K562 (cell line): Measurements from ENCODE around the gene DPY19L3. TPM values are rescaled to one million over a fixed set of nuclear protein-coding genes. Genes with fewer than 3 reads are reported as not detected.

Source experiments
- BCL6 ChIP-seq: fragments of 250-450 bp; sonication (Bioruptor Pico); IDR thresholded peaks from 2 replicates; pipeline ENCODE4 v1.4.0; 2020
- CHD4 ChIP-seq: fragments of 200-600 bp; sonication (generic); IDR thresholded peaks from 3 replicates; pipeline ENCODE4 v1.6.1; 2012; ENCODE audit warnings: low read depth, mild to moderate bottlenecking, mixed read lengths, low read length, inconsistent platforms; ENCODE audit not compliant: insufficient read depth, insufficient replicate concordance, poor library complexity, severe bottlenecking
- ESRRA ChIP-seq: fragments of 450-650 bp; IDR thresholded peaks from 2 replicates; pipeline ENCODE4 v1.6.1; 2014; ENCODE audit warnings: low read depth, mild to moderate bottlenecking, moderate library complexity, borderline replicate concordance
- NCOA4 ChIP-seq: fragments of 450-650 bp; IDR thresholded peaks from 2 replicates; pipeline ENCODE4 v1.6.1; 2018; ENCODE audit warnings: mild to moderate bottlenecking; ENCODE audit not compliant: partially characterized antibody
- SMAD4 ChIP-seq: fragments of 250-450 bp; sonication (Bioruptor Pico); conservative IDR thresholded peaks from 2 replicates; pipeline ENCODE4 v1.8.0; 2021; ENCODE audit warnings: inconsistent platforms, mild to moderate bottlenecking, moderate library complexity
- U2AF2 ChIP-seq: fragments of 200-400 bp; formaldehyde crosslinking; optimal IDR thresholded peaks from 2 replicates; pipeline ENCODE3; 2017; ENCODE audit warnings: low read depth, mild to moderate bottlenecking, low read length
- ZNF12 ChIP-seq: sonication (generic); formaldehyde crosslinking; IDR thresholded peaks from 2 replicates; pipeline ENCODE4 v1.4.0; 2020; ENCODE audit warnings: mild to moderate bottlenecking, missing genetic modification reagents
- polyA plus RNA-seq, 8 experiments: library from polyadenylated mRNA; depleted of rRNA in 4 of 8; stranded (reverse) in 5 of 8; unstranded in 3 of 8; fragments of >200 nt; fragmentation: Nextera tagmentation in 2 of 8; fragmentation: Illumina TruSeq in 1 of 8; extraction: Ambion mirVana in 2 of 8; extraction: Trizol in 1 of 8; gene quantifications; 2 replicates each; pipeline versions ENCODE4 v1.2.1 to v1.2.3, GENCODE V29; 2011 to 2014; ENCODE audit warnings: inconsistent platforms in 1 of 8, missing spikeins in 1 of 8
- total RNA-seq, 7 experiments: library from RNA; depleted of rRNA in 6 of 7; stranded (reverse); fragments of >200 nt in 6 of 7; fragmentation: Illumina TruSeq in 2 of 7; extraction: Trizol in 2 of 7; gene quantifications; 2 replicates each; pipeline versions ENCODE4 v1.2.1 to v1.2.3, GENCODE V29; 2011 to 2021; ENCODE audit warnings: low replicate concordance in 1 of 7
- TF ChIP-seq, protein P1 (sequence below): fragments of 450-650 bp; formaldehyde crosslinking; IDR thresholded peaks from 2 replicates; pipeline ENCODE4 v1.4.0; 2020; ENCODE audit warnings: mild to moderate bottlenecking, moderate library complexity
- TF ChIP-seq, protein P2 (sequence below): IDR thresholded peaks from 2 replicates; pipeline ENCODE4 v1.6.1; 2014; ENCODE audit warnings: antibody characterized with exemption
- TF ChIP-seq, protein P3 (sequence below), 2 experiments: fragments of 150-350 bp in 1 of 2; IDR thresholded peaks; 2 replicates each; pipeline ENCODE4 v1.6.1; 2012 to 2016; ENCODE audit warnings: low read depth in 2 of 2, low read length in 2 of 2, mild to moderate bottlenecking in 1 of 2, moderate library complexity in 1 of 2
- TF ChIP-seq, protein P4 (sequence below): fragments of 450-650 bp; IDR thresholded peaks from one replicate; pipeline ENCODE4 v1.6.1; 2018; ENCODE audit warnings: mild to moderate bottlenecking, moderate library complexity; ENCODE audit not compliant: partially characterized antibody

DPY19L3 gene
- total and polyA plus RNA-seq, 9 of the 15 experiments (the other 6 are each of a cell fraction or from before 2014, with no cell fraction given), result 4.7 to 39.2 (median 22.0) TPM

DNA sequence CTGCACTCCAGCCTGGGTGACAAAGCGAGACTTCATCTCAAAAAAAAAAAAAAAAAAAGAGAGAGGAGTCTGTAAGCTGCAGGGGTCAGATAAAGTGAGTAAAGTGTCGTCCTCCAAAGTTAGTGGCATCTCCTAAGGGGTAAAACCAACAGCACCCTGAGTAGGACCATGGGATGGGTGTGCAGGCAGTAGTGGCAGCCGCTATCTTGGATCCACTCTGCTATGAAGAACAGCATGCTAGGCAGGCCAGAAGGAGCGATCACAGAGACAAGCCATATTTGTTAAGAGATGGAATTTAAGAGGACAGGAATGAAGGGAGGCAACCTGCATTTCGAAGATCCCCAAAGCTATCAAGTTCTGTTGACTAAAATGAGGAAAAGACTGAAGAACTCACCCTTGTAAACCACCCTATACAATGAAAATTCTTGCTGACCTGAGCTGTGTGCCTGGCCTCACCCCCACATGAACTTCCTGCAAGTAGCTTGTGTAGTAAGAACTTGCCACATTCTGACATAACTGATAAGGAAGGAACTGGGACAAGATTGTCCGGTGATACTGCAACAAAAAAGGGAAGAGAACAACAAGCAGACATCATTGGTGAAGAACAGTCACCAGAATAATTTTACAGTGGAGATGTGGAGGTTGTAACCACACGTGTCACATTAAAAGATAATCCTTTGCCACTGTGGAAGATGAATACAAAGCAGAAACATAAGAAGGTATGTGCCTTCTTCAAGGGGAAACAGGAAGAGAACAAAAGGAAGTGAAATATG, 16.2 kb downstream of the DPY19L3 start (continued):
- TF ChIP-seq, protein P1, sequence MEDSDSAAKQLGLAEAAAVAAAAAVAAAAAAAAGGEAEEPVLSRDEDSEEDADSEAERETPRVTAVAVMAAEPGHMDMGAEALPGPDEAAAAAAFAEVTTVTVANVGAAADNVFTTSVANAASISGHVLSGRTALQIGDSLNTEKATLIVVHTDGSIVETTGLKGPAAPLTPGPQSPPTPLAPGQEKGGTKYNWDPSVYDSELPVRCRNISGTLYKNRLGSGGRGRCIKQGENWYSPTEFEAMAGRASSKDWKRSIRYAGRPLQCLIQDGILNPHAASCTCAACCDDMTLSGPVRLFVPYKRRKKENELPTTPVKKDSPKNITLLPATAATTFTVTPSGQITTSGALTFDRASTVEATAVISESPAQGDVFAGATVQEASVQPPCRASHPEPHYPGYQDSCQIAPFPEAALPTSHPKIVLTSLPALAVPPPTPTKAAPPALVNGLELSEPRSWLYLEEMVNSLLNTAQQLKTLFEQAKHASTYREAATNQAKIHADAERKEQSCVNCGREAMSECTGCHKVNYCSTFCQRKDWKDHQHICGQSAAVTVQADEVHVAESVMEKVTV (CRISPR knock-in tag), result no peak
- no peak for TF ChIP-seq U2AF2
- peak; percentile 22; the same call in 1 of the 2 replicates for TF ChIP-seq ESRRA
- no peak for TF ChIP-seq CHD4
- no peak for TF ChIP-seq ZNF12 (CRISPR knock-in tag)
- TF ChIP-seq SMAD4, result 0 out of 2 replicates have a peak, but pooled peaks have one; percentile 71
- TF ChIP-seq NCOA4, result no peak
- TF ChIP-seq, protein P2, sequence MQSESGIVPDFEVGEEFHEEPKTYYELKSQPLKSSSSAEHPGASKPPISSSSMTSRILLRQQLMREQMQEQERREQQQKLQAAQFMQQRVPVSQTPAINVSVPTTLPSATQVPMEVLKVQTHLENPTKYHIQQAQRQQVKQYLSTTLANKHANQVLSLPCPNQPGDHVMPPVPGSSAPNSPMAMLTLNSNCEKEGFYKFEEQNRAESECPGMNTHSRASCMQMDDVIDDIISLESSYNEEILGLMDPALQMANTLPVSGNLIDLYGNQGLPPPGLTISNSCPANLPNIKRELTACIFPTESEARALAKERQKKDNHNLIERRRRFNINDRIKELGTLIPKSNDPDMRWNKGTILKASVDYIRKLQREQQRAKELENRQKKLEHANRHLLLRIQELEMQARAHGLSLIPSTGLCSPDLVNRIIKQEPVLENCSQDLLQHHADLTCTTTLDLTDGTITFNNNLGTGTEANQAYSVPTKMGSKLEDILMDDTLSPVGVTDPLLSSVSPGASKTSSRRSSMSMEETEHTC, result no peak
- no peak for TF ChIP-seq BCL6
- TF ChIP-seq, protein P3, sequence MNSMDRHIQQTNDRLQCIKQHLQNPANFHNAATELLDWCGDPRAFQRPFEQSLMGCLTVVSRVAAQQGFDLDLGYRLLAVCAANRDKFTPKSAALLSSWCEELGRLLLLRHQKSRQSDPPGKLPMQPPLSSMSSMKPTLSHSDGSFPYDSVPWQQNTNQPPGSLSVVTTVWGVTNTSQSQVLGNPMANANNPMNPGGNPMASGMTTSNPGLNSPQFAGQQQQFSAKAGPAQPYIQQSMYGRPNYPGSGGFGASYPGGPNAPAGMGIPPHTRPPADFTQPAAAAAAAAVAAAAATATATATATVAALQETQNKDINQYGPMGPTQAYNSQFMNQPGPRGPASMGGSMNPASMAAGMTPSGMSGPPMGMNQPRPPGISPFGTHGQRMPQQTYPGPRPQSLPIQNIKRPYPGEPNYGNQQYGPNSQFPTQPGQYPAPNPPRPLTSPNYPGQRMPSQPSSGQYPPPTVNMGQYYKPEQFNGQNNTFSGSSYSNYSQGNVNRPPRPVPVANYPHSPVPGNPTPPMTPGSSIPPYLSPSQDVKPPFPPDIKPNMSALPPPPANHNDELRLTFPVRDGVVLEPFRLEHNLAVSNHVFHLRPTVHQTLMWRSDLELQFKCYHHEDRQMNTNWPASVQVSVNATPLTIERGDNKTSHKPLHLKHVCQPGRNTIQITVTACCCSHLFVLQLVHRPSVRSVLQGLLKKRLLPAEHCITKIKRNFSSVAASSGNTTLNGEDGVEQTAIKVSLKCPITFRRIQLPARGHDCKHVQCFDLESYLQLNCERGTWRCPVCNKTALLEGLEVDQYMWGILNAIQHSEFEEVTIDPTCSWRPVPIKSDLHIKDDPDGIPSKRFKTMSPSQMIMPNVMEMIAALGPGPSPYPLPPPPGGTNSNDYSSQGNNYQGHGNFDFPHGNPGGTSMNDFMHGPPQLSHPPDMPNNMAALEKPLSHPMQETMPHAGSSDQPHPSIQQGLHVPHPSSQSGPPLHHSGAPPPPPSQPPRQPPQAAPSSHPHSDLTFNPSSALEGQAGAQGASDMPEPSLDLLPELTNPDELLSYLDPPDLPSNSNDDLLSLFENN (IDR thresholded peaks at IDR 0.05; ENCODE audit: low read depth in 2 of 2, low read length in 2 of 2), result no peak
- TF ChIP-seq, protein P4, sequence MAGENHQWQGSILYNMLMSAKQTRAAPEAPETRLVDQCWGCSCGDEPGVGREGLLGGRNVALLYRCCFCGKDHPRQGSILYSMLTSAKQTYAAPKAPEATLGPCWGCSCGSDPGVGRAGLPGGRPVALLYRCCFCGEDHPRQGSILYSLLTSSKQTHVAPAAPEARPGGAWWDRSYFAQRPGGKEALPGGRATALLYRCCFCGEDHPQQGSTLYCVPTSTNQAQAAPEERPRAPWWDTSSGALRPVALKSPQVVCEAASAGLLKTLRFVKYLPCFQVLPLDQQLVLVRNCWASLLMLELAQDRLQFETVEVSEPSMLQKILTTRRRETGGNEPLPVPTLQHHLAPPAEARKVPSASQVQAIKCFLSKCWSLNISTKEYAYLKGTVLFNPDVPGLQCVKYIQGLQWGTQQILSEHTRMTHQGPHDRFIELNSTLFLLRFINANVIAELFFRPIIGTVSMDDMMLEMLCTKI, result no peak
